Natural killer cell treated with Interleukin-12 subunit alpha and Interleukin-12 subunit beta and Interleukin-15 and Interleukin-18, amount 100 ng/mL, for 72 hours (primary cell): Measurements from ENCODE around the gene MRPL11. TPM values are rescaled to one million over a fixed set of nuclear protein-coding genes. Genes with fewer than 3 reads are reported as not detected.
A peak's percentile ranks its signal among the peaks of the same experiment; 100 is the strongest.

Source experiments
- ATAC-seq, 2 donors: fragments of 150-1000 bp; cut with Tn5 transposase in 1 of 2; sonication (Bioruptor Pico), chemical (Tn5 transposase) in 1 of 2; 2 replicates each; pipeline ENCODE4 v1.10.0; 2021
- DNase-seq: peaks from one replicate; pipeline ENCODE4 v3.0.0; 2022; ENCODE audit warnings: low spot score
- H3K27ac Mint-ChIP-seq, 2 donors: 1 replicate in 1 of 2; 2 replicates in 1 of 2; pipeline ENCODE4 v1.8.0; 2022; ENCODE audit warnings: mixed read lengths in 2 of 2, mild to moderate bottlenecking in 1 of 2, moderate library complexity in 1 of 2
- H3K27me3 Mint-ChIP-seq, 2 donors: 1 replicate in 1 of 2; 2 replicates in 1 of 2; pipeline ENCODE4 v1.8.0; 2022; ENCODE audit warnings: mixed read lengths in 2 of 2
- H3K36me3 Mint-ChIP-seq: one replicate; pipeline ENCODE4 v1.8.0; 2022; ENCODE audit warnings: mixed read lengths
- H3K4me1 Mint-ChIP-seq, 2 donors: 1 replicate in 1 of 2; 2 replicates in 1 of 2; pipeline ENCODE4 v1.8.0; 2022; ENCODE audit warnings: low read depth in 2 of 2, mixed read lengths in 2 of 2, mild to moderate bottlenecking in 1 of 2
- H3K4me3 Mint-ChIP-seq: one replicate; pipeline ENCODE4 v1.8.0; 2022; ENCODE audit warnings: mixed read lengths
- H3K9me3 Mint-ChIP-seq: 2 replicates; pipeline ENCODE4 v1.8.0; 2022; ENCODE audit warnings: mixed read lengths
- total RNA-seq, 2 donors: library from RNA; stranded (reverse); gene quantifications; one replicate each; pipeline ENCODE4 v1.2.3, GENCODE V29; 2022

Gene MRPL11
- total RNA-seq, 2 donors from 2014 or later, result 58.7 to 112 TPM

DNA sequence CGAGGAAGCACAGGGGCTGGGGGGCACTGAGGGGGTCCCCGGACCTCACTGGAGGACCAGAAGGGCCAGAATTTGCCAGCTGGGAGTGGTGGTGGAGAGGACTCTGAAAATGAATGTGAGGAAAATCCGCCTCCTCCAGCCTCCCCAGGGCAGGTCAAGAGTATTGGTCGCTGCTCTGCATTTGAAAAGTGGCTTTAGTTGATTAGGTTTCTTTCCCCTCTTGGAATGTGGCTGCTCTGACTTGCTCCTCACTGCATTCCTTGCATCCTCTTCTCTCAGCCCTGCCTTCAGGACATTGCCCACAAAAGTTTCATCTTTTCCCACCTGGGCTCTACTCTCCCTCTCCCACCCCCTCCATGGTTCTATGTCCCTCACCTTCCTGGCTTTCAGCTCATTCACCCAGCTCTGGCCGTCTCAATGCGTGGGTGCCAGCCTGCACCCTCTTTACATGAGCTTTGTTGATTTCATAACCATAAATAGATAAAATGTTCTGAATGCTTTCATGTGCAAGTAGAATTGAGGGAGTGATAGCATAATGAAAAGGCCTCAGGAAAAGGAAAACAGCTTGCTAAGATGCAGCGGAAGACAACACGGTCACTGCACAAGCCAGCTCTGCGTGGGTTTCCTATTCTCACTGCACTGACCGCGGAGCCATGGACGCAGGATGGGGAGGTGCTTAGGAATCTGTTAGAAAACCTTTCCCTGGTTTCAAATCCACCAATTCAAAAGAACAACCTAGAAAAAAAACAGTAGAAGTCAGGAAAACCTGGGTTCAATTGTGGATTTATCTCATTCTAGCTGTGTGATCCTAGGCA lies 24.3 kb downstream of the MRPL11 start:
- H3K36me3 Mint-ChIP-seq, result peaks cover 5% of the 10 kb centered on the region
- peaks cover 15% of the 10 kb centered on the region in 2 donors for H3K4me1 Mint-ChIP-seq

DNA sequence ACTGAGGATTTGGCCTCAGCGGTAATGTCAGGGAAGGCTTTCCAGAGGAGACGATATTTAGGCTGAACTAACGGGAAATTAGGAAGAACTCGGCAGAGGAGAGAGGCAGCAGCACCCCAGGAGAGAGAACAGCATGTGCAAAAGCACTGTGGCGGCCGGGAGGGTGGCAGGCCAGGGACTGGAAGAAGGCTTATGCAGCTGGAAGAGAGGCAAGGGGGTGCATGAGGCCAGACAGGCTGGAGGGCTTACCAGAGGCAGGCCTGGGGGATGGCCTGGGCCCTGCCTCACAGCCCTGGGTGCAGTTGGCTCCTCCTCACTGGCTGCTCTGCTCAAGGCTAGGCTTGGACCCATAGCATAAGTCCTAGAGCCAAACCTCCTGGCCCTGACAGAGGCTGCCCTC lies 25.5 kb downstream of the MRPL11 start:
- H3K27ac Mint-ChIP-seq, result no peak overlapping the region
- no peak overlapping the region for H3K4me3 Mint-ChIP-seq
- no peak for DNase-seq
- no peaks in the 10 kb centered on the region for H3K9me3 Mint-ChIP-seq
- ATAC-seq, result no peak
- peaks cover 12 to 14% of the 10 kb centered on the region in 2 donors for H3K4me1 Mint-ChIP-seq
- peaks cover 5% of the 10 kb centered on the region for H3K36me3 Mint-ChIP-seq
- H3K27me3 Mint-ChIP-seq, result peaks cover 48 to 53% of the 10 kb centered on the region in 2 donors

More for the DNA sequence above, 24.3 kb downstream of the MRPL11 start:
- ATAC-seq (no peak), DNase-seq (no peak)
- Mint-ChIP-seq H3K27me3 (peaks cover 57 to 64% of the 10 kb centered on the region in 2 donors), H3K4me3 (no peak overlapping the region), H3K27ac (no peak overlapping the region), H3K9me3 (peaks cover 4% of the 10 kb centered on the region)

DNA sequence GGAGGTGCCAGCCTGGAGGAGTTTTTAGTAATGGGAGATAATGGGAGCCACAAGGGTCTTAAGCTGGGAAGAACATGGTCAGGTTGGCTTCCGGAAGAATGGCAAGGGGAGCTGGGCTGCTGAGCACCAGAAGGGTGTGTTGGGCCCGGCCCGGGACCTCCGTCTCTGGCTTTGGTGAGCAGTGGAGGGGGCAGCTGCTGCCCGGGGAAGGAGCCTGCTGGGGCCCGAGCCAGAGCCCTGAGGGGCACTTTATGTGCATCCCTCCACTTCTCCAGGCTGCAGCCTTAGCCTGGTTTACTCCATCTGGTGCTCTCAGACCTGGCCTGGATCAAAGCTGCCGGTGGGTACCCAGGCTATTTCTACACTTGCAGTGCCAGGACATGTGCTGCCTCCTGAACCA lies 26.5 kb downstream of the MRPL11 start:
- no peak for ATAC-seq
- Mint-ChIP-seq H3K27me3 (peaks cover 38 to 42% of the 10 kb centered on the region in 2 donors), H3K4me3 (no peak overlapping the region), H3K4me1 (peaks cover 4 to 5% of the 10 kb centered on the region in 2 donors), H3K9me3 (no peaks in the 10 kb centered on the region), H3K27ac (no peak overlapping the region), H3K36me3 (no peaks in the 10 kb centered on the region)
- DNase-seq, result no peak

DNA sequence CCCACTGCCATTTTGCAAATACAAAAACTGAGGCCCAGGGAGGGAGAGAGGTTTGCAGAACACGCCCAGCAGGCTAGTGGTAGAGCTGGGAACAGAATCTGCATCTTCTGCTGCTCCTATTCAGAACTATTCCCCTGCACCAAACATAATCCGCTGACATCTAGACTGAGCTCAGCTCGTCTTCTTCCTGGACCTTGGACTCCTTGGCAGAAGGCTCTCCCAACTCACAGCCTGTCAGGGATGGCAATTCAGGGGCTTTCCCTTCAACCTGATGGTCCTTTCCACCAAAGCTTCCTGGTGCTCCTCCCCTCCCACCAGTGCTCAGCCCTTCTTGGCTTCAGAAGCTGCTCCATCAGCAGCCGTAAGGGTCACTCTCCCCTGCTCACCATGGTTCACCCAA lies 27.3 kb downstream of the MRPL11 start:
- H3K9me3 Mint-ChIP-seq, result no peaks in the 10 kb centered on the region
- H3K4me3 Mint-ChIP-seq, result no peak overlapping the region
- no peak for ATAC-seq
- DNase-seq, result no peak
- no peaks in the 10 kb centered on the region for H3K36me3 Mint-ChIP-seq
- no peak overlapping the region for H3K27ac Mint-ChIP-seq
- peaks cover 30 to 37% of the 10 kb centered on the region in 2 donors for H3K27me3 Mint-ChIP-seq
- H3K4me1 Mint-ChIP-seq, result peaks cover 4 to 5% of the 10 kb centered on the region in 2 donors

DNA sequence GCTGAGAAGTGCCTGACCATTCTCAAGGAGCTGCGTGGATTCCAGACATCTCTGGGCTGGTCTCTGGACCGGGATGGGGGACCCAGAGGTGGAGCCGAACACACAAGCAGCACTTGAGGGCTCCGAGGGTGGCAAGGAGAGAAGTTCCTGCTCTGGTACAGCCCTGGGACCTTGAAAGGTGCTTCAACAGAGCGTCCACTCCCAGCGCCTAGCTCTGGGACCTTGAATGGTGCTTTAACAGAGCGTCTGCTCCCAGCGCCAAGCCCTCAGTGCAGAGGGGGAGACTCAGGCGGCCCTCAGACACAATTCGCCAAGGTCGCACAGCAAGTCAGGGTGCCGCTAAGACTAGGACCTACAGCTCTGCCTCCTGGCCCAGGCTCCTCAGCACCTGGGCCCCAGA lies 28.5 kb downstream of the MRPL11 start:
- DNase-seq (no peak), ATAC-seq (no peak)
- Mint-ChIP-seq H3K27me3 (peaks cover 33 to 35% of the 10 kb centered on the region in 2 donors), H3K4me3 (no peak overlapping the region), H3K9me3 (no peaks in the 10 kb centered on the region), H3K4me1 (peaks cover 4 to 5% of the 10 kb centered on the region in 2 donors), H3K27ac (no peak overlapping the region), H3K36me3 (no peaks in the 10 kb centered on the region)

DNA sequence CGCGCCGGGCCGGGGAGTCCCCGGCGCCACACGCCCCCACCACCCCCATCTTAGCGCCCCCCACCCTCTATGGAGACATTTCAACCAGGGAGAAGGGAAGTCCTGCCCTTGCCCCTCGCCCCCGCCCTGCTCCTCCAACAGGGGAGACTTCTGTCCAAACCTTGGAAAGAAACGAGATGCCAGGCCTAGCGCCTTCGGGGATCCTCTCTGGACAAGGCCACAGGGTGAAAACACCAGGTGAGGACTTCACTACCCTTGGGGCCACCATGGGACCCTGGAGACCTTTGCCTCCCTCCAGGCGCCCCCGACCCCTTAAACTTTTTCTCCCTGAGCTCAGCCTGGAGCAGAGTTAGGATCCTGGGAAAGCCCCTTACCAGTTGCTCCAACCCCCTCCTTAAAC lies 29.4 kb downstream of the MRPL11 start:
- no peak overlapping the region for H3K27ac Mint-ChIP-seq
- H3K36me3 Mint-ChIP-seq, result no peaks in the 10 kb centered on the region
- no peaks in the 10 kb centered on the region for H3K9me3 Mint-ChIP-seq
- peaks cover 25 to 30% of the 10 kb centered on the region in 2 donors for H3K27me3 Mint-ChIP-seq
- no peak for DNase-seq
- peaks cover 4 to 5% of the 10 kb centered on the region in 2 donors for H3K4me1 Mint-ChIP-seq
- no peak overlapping the region for H3K4me3 Mint-ChIP-seq
- ATAC-seq, result no peak

DNA sequence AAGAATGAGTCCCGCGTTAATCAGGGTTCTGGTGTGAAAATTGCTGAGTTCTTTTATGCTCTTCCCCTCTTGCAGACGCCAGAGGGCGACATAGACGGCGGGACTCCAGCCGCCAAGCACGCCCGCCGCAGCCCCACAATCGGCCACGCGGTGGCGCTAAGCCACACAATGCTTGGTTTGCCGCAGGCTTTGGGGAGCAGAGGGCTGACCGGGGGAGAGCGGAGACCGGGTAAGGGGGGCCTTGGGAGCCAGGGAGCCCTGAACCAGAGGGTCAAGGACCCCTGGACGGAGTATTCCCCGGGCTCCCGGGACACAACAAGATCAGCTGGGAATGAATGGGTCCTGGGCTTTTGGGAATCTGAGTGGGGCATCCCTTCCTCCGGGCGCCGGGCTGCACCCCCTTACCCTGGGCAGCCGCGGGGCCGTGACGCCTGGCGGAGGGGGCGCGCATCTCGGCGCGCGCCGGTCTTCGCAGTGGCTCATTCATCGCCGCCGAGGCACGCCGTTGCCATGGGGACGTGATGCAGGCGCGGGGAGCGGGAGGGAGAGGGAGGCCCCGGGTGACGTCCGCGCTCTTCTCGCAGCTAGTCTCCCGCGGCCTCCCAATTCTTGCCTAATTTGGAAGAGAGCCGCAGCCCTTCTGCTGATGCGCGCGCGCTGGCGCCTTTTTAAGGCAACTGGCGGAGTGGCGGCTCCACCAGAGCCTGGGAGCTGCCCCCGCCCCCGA lies 30.0 kb downstream of the MRPL11 start:
- ATAC-seq, result peak; percentile 88 to 94
- no peak overlapping the region for H3K27ac Mint-ChIP-seq
- H3K9me3 Mint-ChIP-seq, result no peaks in the 10 kb centered on the region
- H3K27me3 Mint-ChIP-seq, result peaks cover 23 to 26% of the 10 kb centered on the region in 2 donors
- H3K4me1 Mint-ChIP-seq, result peaks cover 4 to 5% of the 10 kb centered on the region in 2 donors
- no peaks in the 10 kb centered on the region for H3K36me3 Mint-ChIP-seq
- peak overlapping the region; percentile 87 for H3K4me3 Mint-ChIP-seq
- DNase-seq, result peak; percentile 89

DNA sequence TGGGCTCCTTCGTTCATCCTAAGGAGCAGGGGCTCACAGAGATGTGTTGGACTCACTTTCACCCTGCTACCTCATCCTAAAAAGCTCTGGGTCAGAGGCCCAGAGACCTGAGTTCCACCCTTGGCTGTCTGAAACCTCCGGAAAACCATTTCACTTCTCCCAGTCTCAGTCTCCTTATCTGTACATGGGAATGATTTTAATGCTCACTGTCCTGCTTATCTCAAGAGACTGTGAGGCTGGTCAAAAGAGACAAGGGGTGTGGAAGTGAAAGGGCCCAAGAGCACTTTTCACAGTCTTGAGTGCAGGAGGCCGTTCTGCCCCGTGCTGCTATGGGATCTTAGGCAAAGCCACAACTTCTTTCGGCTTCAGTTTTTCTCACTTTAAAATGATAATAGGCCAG lies 31.0 kb downstream of the MRPL11 start:
- no peak for DNase-seq
- no peaks in the 10 kb centered on the region for H3K36me3 Mint-ChIP-seq
- no peak overlapping the region for H3K27ac Mint-ChIP-seq
- H3K4me1 Mint-ChIP-seq, result peaks cover 4 to 5% of the 10 kb centered on the region in 2 donors
- peaks cover 22 to 27% of the 10 kb centered on the region in 2 donors for H3K27me3 Mint-ChIP-seq
- no peaks in the 10 kb centered on the region for H3K9me3 Mint-ChIP-seq
- H3K4me3 Mint-ChIP-seq, result no peak overlapping the region
- ATAC-seq, result no peak

DNA sequence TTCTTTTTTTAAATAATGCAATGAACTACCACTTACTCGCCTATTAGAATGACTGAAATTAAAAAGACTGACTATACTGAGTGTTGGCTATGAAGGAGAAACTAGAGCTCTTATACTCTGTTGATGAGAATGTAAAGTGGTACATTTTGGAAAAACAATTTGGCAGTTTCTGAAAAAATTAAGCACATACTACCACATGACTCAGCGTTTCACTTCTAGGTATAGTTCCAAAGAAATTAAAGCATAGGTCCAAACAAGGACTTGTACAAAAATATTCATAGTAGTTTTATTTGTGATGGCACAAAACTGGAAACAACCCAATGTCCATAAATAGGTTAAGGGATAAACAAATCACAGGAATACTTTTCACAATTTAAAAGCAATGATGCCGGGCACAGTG lies 44.7 kb downstream of the MRPL11 start:
- Mint-ChIP-seq H3K36me3 (no peaks in the 10 kb centered on the region), H3K27ac (no peak overlapping the region), H3K4me1 (no peaks in the 10 kb centered on the region), H3K4me3 (no peak overlapping the region), H3K27me3 (peaks cover 8 to 20% of the 10 kb centered on the region in 2 donors), H3K9me3 (no peaks in the 10 kb centered on the region)
- DNase-seq (no peak), ATAC-seq (no peak)

DNA sequence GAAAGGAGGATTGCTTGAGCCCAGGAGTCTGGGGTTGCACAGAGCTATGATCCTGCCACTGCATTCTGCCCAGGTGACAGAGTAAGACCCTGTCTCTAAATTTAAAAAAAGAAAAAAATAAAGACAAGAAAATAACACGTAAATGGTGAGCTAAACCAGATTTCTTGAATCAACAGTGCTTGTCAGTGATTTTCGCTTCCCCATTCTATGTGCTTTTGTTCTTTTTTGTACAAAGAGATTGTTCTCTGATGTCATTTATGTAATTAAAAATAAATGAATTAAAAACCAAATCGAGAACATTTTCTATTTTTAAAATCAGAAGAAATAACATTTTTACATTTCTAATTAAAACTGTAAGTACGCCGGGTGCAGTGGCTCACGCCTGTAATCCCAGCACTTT lies 47.3 kb downstream of the MRPL11 start:
- Mint-ChIP-seq H3K4me3 (no peak overlapping the region), H3K27me3 (peaks cover 6 to 16% of the 10 kb centered on the region in 2 donors), H3K27ac (no peak overlapping the region), H3K9me3 (no peaks in the 10 kb centered on the region), H3K4me1 (peaks cover under 1 to 1% of the 10 kb centered on the region in 2 donors), H3K36me3 (no peaks in the 10 kb centered on the region)
- no peak for DNase-seq
- no peak for ATAC-seq

DNA sequence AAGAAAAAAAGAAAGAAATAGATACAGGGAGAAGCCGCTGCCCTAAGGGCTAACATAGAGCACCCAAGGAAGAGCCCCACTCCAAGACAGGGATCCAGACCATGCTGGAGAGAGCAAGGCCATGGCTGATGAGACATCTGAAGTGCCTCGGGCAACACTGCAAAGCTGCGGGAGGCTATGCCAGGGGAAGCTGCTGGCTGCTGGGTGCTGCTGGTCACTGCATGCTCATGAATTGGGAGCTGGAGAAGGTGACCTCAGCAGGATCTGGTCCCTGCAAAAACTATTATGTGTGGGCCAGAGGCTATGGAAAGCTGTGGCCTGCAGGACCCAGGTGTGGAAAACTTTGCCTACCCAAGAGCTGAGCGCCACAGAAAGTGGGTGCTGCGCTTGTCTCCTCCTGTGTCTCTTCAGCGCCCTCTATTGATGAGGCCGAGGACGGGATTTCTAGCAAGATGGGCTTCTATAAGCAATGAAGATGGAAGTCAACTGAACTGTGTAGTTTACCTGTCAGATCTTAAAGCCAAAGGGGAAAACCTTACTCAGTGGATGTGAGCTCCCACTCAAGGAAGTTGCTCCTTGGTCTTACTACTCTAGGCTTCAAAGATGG lies 49.8 kb downstream of the MRPL11 start:
- no peak overlapping the region for H3K27ac Mint-ChIP-seq
- H3K4me3 Mint-ChIP-seq, result no peak overlapping the region
- DNase-seq (no peak), ATAC-seq (peak; percentile 57 to 65)
- H3K9me3 Mint-ChIP-seq, result no peaks in the 10 kb centered on the region
- peaks cover 6 to 15% of the 10 kb centered on the region in 2 donors for H3K27me3 Mint-ChIP-seq
- H3K36me3 Mint-ChIP-seq, result no peaks in the 10 kb centered on the region
- peaks cover 4 to 6% of the 10 kb centered on the region in 2 donors for H3K4me1 Mint-ChIP-seq

DNA sequence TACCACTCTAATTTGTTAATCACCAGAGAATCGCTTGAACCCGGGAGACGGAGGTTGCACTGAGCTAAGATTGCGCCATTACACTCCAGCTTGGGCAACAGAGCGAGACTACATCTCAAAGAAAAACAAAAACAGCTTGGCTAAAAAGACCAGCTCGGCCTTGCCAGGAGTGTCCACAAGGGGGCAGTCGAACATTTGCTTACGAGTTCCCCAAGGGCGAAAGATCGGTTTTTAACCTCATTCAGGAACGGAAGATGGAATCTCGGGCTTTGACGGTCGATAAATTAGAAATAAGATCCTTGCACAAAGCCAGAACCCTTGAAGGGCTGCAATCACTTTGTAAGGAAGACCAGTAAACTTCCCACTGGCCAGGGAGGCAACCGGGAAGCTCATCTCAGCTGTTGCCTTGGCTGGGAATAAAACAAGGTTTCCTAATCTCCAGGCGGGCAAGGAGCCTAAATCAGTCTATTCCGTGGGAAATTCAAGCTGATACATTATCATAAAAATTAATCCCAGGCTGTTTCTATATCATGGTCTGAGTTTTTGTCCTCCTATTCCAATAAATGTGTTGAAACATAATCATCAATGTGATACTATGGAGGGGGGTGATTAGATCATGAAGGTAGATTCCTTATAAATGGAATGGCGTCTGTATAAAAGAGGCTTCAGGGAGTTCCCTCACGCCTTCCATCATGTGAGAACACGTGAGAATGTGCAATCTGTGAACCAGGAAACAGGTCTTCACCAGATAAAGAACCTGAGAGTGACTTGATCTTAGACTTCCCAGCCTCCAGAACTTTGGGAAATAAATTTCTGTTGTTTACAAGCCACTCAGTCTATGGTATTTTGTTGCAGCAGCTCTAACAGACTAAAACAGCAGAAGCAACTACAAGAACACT lies 52.2 kb downstream of the MRPL11 start:
- ATAC-seq (peak; percentile 52 to 71), DNase-seq (peak; percentile 76)
- H3K9me3 Mint-ChIP-seq, result no peaks in the 10 kb centered on the region
- H3K4me1 Mint-ChIP-seq, result peaks cover 4 to 6% of the 10 kb centered on the region in 2 donors
- no peaks in the 10 kb centered on the region for H3K36me3 Mint-ChIP-seq
- peak overlapping the region; percentile 26 for H3K4me3 Mint-ChIP-seq
- peak overlapping the region in 1 of 2 donors; percentile 48 for H3K27ac Mint-ChIP-seq
- H3K27me3 Mint-ChIP-seq, result peaks cover 6 to 15% of the 10 kb centered on the region in 2 donors
